Neural cell (in vitro differentiated cells): Measurements from ENCODE around the gene CFAP45. TPM values are rescaled to one million over a fixed set of nuclear protein-coding genes. Genes with fewer than 3 reads are reported as not detected.

Experiments
- H2AFZ ChIP-seq: fragments of 200-600, 300-800 bp; sonication (generic), shearing (Covaris generic); 2 replicates; pipeline ENCODE4 v1.6.0; 2014; ENCODE audit warnings: low read depth, mild to moderate bottlenecking, antibody characterized with exemption, low read length, moderate library complexity
- H3F3A ChIP-seq: fragments of 200-600 bp; shearing (Covaris generic); 2 replicates; pipeline ENCODE4 v1.6.1; 2016; ENCODE audit warnings: mild to moderate bottlenecking, moderate library complexity, mixed read lengths, antibody characterized with exemption, low read length; ENCODE audit not compliant: insufficient read depth, poor library complexity, severe bottlenecking
- H3K27ac ChIP-seq: fragments of 200-600, 300-800 bp; sonication (generic), shearing (Covaris generic); 2 replicates; pipeline ENCODE4 v1.5.1; 2014; ENCODE audit warnings: mild to moderate bottlenecking, low read length, moderate library complexity
- H3K27me3 ChIP-seq: fragments of 300-800, 200-600 bp; sonication (generic), shearing (Covaris generic); 2 replicates; pipeline ENCODE4 v1.6.0; 2014; ENCODE audit warnings: mild to moderate bottlenecking, low read depth, low read length, moderate library complexity; ENCODE audit not compliant: insufficient read depth
- H3K36me3 ChIP-seq: fragments of 300-800, 200-600 bp; sonication (generic), shearing (Covaris generic); 2 replicates; pipeline ENCODE4 v1.5.1; 2014; ENCODE audit warnings: mild to moderate bottlenecking, antibody characterized with exemption, low read length, moderate library complexity; ENCODE audit not compliant: insufficient read depth
- H3K4me2 ChIP-seq: fragments of 300-800, 200-600 bp; sonication (generic), shearing (Covaris generic); 2 replicates; pipeline ENCODE4 v1.6.0; 2014; ENCODE audit warnings: mild to moderate bottlenecking, low read length
- H3K4me3 ChIP-seq: fragments of 300-800, 200-600 bp; sonication (generic), shearing (Covaris generic); 2 replicates; pipeline ENCODE4 v1.5.1; 2014; ENCODE audit warnings: mild to moderate bottlenecking, low read length, moderate library complexity
- H3K79me2 ChIP-seq: fragments of 200-600 bp; shearing (Covaris generic); replicated peaks from 2 replicates; pipeline ENCODE4 v1.6.0; 2014; ENCODE audit warnings: mild to moderate bottlenecking, low read length, moderate library complexity; ENCODE audit not compliant: insufficient read depth
- H3K9ac ChIP-seq: fragments of 300-800, 200-600 bp; sonication (generic), shearing (Covaris generic); 2 replicates; pipeline ENCODE4 v1.6.1; 2016; ENCODE audit warnings: mild to moderate bottlenecking, low read length, mixed read lengths
- H3K9me2 ChIP-seq: fragments of 200-600 bp; shearing (Covaris generic); 2 replicates; pipeline ENCODE4 v1.6.1; 2016; ENCODE audit warnings: mild to moderate bottlenecking, low read length, mixed read lengths; ENCODE audit not compliant: insufficient read depth
- H3K9me3 ChIP-seq: fragments of 200-600, 300-800 bp; sonication (generic), shearing (Covaris generic); 2 replicates; pipeline ENCODE4 v1.6.1; 2016; ENCODE audit warnings: mild to moderate bottlenecking, mixed run types, low read length, moderate library complexity, mixed read lengths
- H4K20me1 ChIP-seq: fragments of 200-600 bp; shearing (Covaris generic); 2 replicates; pipeline ENCODE4 v1.6.1; 2016; ENCODE audit warnings: mild to moderate bottlenecking, mixed run types; ENCODE audit not compliant: insufficient read depth
- EP300 ChIP-seq: fragments of 450-650 bp; conservative IDR thresholded peaks from 2 replicates; pipeline ENCODE4 v1.6.1; 2014; ENCODE audit warnings: antibody characterized with exemption, mild to moderate bottlenecking, moderate library complexity; ENCODE audit not compliant: poor library complexity, severe bottlenecking
- EZH2 ChIP-seq: fragments of 200-600, 300-800 bp; shearing (Covaris generic), sonication (generic); IDR thresholded peaks from 2 replicates; pipeline ENCODE4 v1.6.1; 2014; ENCODE audit warnings: antibody characterized with exemption, low read length, borderline replicate concordance, mild to moderate bottlenecking; ENCODE audit not compliant: insufficient read depth, poor library complexity, severe bottlenecking
- MXI1 ChIP-seq: fragments of 450-650 bp; conservative IDR thresholded peaks from 2 replicates; pipeline ENCODE4 v1.6.1; 2014; ENCODE audit warnings: antibody characterized with exemption, mild to moderate bottlenecking; ENCODE audit not compliant: poor library complexity, severe bottlenecking
- POLR2AphosphoS5 ChIP-seq: IDR thresholded peaks from 2 replicates; pipeline ENCODE4 v1.6.1; 2012
- RAD21 ChIP-seq: fragments of 450-650 bp; conservative IDR thresholded peaks from 2 replicates; pipeline ENCODE4 v1.6.1; 2014; ENCODE audit warnings: antibody characterized with exemption, mild to moderate bottlenecking, moderate library complexity
- SMC3 ChIP-seq: fragments of 450-650 bp; conservative IDR thresholded peaks from 2 replicates; pipeline ENCODE4 v1.6.1; 2014; ENCODE audit warnings: antibody characterized with exemption, mild to moderate bottlenecking, moderate library complexity; ENCODE audit not compliant: poor library complexity
- TAF1 ChIP-seq: IDR thresholded peaks from 2 replicates; pipeline ENCODE4 v1.6.1; 2012; ENCODE audit warnings: low read depth
- polyA plus RNA-seq: library from polyadenylated mRNA; depleted of rRNA; stranded (reverse); fragments of >200 nt; gene quantifications from 2 replicates; pipeline ENCODE4 v1.2.3, GENCODE V29; 2014
- TF ChIP-seq, protein P1 (sequence below): fragments of 450-650 bp; IDR thresholded peaks from 2 replicates; pipeline ENCODE4 v1.5.1; 2014; ENCODE audit warnings: antibody characterized with exemption, mild to moderate bottlenecking, moderate library complexity; ENCODE audit not compliant: poor library complexity, severe bottlenecking
- TF ChIP-seq, protein P2 (sequence below): IDR thresholded peaks from 2 replicates; pipeline ENCODE4 v1.6.1; 2012; ENCODE audit warnings: borderline replicate concordance

Gene CFAP45
- polyA plus RNA-seq, 1 donor from 2014 or later = 0.12 TPM

DNA sequence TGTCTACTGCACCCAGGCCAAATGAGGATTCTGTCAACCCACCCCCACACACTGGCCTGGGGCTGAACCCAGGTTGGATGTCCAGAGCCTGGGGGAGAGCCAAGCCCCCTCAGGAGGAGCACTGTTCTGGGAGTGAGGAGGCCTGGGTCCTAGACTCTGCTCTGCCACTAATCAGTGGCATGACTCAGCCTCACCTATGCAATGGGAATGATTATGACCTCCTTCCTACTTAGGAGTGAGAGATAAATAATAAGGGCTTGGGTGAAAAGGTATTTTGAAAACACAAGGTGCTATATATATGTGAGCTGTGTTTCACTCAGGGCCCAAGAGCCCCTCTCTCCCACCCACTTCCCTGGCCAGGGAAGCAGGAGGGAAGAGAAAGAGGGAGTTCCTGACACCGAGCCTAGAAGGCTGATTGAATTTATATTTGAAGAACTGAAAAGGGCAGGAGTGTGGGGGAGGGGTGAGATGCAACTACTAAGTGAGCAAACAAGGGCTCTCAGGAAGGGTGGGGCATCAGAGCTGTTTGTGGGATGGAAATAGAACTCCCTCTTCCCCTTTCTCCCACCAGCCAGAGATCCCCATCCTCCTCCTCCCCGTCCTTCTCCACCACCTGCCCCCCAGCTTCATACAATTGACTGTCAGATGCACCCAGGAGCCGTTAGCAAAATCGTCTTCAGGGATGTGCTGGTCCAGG lies 37.2 kb upstream of the CFAP45 start:
- Histone ChIP-seq H3K9me2 (no peaks in the 10 kb centered on the region), H3K79me2 (no peaks in the 10 kb centered on the region), H3K9ac (no peak overlapping the region), H4K20me1 (no peaks in the 10 kb centered on the region), H3K4me3 (no peak overlapping the region), H3K27me3 (no peaks in the 10 kb centered on the region), H3K4me2 (no peak overlapping the region), H3K36me3 (no peaks in the 10 kb centered on the region), H3K9me3 (no peaks in the 10 kb centered on the region), H2AFZ (no peak overlapping the region), H3K27ac (no peak overlapping the region), H3F3A (no peaks in the 10 kb centered on the region)
- TF ChIP-seq MXI1 = no peak
- TF ChIP-seq EZH2 = no peak
- no peak for TF ChIP-seq RAD21
- TF ChIP-seq, protein P1, sequence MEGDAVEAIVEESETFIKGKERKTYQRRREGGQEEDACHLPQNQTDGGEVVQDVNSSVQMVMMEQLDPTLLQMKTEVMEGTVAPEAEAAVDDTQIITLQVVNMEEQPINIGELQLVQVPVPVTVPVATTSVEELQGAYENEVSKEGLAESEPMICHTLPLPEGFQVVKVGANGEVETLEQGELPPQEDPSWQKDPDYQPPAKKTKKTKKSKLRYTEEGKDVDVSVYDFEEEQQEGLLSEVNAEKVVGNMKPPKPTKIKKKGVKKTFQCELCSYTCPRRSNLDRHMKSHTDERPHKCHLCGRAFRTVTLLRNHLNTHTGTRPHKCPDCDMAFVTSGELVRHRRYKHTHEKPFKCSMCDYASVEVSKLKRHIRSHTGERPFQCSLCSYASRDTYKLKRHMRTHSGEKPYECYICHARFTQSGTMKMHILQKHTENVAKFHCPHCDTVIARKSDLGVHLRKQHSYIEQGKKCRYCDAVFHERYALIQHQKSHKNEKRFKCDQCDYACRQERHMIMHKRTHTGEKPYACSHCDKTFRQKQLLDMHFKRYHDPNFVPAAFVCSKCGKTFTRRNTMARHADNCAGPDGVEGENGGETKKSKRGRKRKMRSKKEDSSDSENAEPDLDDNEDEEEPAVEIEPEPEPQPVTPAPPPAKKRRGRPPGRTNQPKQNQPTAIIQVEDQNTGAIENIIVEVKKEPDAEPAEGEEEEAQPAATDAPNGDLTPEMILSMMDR = no peak
- no peak for TF ChIP-seq POLR2AphosphoS5
- TF ChIP-seq EP300 = no peak
- no peak for TF ChIP-seq SMC3
- TF ChIP-seq TAF1 = no peak
- TF ChIP-seq, protein P2, sequence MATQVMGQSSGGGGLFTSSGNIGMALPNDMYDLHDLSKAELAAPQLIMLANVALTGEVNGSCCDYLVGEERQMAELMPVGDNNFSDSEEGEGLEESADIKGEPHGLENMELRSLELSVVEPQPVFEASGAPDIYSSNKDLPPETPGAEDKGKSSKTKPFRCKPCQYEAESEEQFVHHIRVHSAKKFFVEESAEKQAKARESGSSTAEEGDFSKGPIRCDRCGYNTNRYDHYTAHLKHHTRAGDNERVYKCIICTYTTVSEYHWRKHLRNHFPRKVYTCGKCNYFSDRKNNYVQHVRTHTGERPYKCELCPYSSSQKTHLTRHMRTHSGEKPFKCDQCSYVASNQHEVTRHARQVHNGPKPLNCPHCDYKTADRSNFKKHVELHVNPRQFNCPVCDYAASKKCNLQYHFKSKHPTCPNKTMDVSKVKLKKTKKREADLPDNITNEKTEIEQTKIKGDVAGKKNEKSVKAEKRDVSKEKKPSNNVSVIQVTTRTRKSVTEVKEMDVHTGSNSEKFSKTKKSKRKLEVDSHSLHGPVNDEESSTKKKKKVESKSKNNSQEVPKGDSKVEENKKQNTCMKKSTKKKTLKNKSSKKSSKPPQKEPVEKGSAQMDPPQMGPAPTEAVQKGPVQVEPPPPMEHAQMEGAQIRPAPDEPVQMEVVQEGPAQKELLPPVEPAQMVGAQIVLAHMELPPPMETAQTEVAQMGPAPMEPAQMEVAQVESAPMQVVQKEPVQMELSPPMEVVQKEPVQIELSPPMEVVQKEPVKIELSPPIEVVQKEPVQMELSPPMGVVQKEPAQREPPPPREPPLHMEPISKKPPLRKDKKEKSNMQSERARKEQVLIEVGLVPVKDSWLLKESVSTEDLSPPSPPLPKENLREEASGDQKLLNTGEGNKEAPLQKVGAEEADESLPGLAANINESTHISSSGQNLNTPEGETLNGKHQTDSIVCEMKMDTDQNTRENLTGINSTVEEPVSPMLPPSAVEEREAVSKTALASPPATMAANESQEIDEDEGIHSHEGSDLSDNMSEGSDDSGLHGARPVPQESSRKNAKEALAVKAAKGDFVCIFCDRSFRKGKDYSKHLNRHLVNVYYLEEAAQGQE = no peak

DNA sequence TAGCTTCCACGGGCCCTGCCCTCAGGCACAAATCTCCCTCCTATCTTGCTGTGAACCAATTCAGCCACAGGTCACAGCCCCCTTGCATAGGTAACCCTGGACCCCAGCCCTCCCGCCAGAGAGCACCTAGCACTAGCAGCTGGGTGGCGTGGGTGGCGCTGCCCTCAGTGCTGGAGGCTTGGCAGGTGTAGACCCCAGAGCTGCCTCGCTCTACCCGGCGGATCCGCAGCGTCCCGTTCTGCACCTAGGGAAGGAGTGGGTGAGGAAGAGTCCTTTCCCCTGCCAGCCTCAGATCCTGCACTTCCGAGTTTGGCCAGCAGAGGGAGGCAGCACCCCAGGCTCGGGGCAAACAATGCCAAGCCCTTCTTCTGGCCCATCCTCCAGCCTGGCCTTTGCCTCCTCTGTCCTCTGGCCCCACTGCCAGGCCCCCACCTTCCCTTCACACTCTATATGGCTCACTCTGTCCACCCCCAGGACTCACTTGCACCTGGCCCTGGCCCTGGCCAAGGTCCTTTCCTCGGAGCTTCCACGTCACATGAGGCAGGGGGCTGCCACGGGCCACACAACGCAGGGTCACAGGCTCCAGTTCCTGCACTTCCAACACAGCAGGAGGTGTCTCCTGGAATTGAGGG lies 36.4 kb upstream of the CFAP45 start:
- H3K9ac ChIP-seq = no peak overlapping the region

More for the DNA sequence above, 36.4 kb upstream of the CFAP45 start:
- TF ChIP-seq EZH2 (no peak), TAF1 (no peak), SMC3 (peak; percentile 92), MXI1 (no peak), RAD21 (peak; percentile 87), POLR2AphosphoS5 (no peak)
- TF ChIP-seq, protein P2 = no peak
- TF ChIP-seq, protein P1 = peak; percentile 93
- Histone ChIP-seq H3K4me2 (no peak overlapping the region), H3K27ac (no peak overlapping the region), H3K79me2 (no peaks in the 10 kb centered on the region), H3K9me2 (no peaks in the 10 kb centered on the region), H3K36me3 (no peaks in the 10 kb centered on the region), H3K4me3 (no peak overlapping the region), H2AFZ (no peak overlapping the region), H4K20me1 (no peaks in the 10 kb centered on the region), H3F3A (no peaks in the 10 kb centered on the region), H3K9me3 (no peaks in the 10 kb centered on the region), H3K27me3 (no peaks in the 10 kb centered on the region)
